ENCODE measurements around the gene B3GAT3.

The B3GAT3 gene

DNA sequence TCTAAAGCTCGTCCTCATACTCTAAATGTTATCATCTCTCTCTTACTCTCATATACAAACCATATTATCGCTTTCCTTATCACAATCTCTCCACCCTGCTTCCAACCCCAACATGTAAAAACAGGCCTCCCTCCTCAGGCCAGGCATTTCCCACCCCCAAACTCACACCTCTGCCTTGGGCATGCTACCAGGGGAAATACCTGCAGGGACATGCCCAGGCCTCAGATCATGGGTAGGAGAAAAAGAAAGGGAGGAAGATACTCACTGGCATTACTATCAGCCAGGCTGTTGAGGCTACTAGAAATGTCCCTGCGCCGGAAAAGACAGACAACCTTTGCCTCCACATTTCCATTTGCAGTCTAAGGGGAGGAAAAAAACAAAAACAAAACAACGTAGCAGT is 21.9 kb downstream of the B3GAT3 start:
- DNase-seq, result no peak
- TF ChIP-seq, protein P1, sequence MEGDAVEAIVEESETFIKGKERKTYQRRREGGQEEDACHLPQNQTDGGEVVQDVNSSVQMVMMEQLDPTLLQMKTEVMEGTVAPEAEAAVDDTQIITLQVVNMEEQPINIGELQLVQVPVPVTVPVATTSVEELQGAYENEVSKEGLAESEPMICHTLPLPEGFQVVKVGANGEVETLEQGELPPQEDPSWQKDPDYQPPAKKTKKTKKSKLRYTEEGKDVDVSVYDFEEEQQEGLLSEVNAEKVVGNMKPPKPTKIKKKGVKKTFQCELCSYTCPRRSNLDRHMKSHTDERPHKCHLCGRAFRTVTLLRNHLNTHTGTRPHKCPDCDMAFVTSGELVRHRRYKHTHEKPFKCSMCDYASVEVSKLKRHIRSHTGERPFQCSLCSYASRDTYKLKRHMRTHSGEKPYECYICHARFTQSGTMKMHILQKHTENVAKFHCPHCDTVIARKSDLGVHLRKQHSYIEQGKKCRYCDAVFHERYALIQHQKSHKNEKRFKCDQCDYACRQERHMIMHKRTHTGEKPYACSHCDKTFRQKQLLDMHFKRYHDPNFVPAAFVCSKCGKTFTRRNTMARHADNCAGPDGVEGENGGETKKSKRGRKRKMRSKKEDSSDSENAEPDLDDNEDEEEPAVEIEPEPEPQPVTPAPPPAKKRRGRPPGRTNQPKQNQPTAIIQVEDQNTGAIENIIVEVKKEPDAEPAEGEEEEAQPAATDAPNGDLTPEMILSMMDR (IDR thresholded peaks at IDR 0.05), result no peak
- H3K36me3 Mint-ChIP-seq (ENCODE audit: low read depth), result peaks cover 61% of the 10 kb centered on the region
- peak overlapping the region; percentile 67 for H3K27ac Mint-ChIP-seq
- H3K27me3 Mint-ChIP-seq (ENCODE audit: low read depth, poor library complexity), result peaks cover 25% of the 10 kb centered on the region
- H3K4me3 Mint-ChIP-seq, result peak overlapping the region; percentile 96
- H3K4me1 Mint-ChIP-seq, result peaks cover 65% of the 10 kb centered on the region
- no peaks in the 10 kb centered on the region for H3K9me3 Mint-ChIP-seq

DNA sequence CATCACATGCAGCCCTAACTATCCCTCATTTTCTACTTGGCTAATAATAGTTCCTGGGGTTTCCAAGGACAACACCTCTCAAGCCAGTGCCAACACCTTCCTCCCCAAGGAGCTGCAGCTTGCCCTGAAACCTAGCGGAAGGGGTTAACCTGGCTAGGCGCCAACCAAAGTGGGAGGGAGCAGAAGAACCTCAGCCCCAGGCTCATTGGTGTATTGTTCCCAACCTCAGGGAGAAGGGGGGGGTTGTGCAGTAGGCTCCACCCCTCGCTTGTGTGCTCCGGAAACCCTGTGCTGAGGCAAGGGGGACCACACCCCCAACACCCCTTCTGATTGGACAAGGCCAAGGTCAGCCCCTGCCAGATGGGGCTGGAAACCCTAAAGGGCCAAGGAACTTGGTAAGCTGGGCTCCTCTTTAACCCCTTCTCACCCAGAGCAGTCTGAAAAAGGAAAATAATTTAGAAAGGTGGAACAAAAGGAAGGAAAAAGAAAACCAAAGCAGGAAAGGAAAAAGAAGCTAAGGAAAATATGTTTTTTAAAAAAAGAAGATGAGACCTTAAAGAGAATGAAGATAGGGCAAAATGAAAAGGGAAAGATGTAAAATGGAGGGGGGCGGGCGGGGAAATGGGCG is 22.6 kb downstream of the B3GAT3 start:
- peak; percentile 90 for DNase-seq
- H3K27ac Mint-ChIP-seq, result peak overlapping the region; percentile 90
- H3K36me3 Mint-ChIP-seq (ENCODE audit: low read depth), result peaks cover 67% of the 10 kb centered on the region
- H3K9me3 Mint-ChIP-seq, result no peaks in the 10 kb centered on the region
- TF ChIP-seq, protein P1 (IDR thresholded peaks at IDR 0.05), result no peak
- H3K4me1 Mint-ChIP-seq, result peaks cover 58% of the 10 kb centered on the region
- peaks cover 19% of the 10 kb centered on the region for H3K27me3 Mint-ChIP-seq (ENCODE audit: low read depth, poor library complexity)
- peak overlapping the region; percentile 96 for H3K4me3 Mint-ChIP-seq

DNA sequence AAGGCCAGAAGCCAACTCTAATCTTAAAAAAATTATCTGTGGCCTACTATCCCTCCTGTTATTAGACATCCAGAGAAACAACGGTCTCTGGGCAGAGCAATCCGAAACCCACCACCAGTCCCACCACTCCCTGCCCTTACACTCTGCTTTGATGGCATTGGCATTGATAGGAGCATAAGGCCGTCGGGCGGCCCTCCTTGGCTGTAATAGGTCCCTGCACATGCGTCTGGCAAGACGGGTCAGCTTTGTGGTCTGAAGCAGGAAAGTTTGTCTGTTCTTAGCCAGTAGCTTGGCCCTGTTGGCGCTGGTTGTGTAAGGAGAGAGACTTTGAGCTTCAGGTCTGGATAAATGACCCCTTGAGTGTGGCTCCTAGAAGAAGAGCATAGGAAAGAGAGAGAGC is 26.7 kb downstream of the B3GAT3 start:
- Mint-ChIP-seq H3K36me3 (ENCODE audit: low read depth) (peaks cover 67% of the 10 kb centered on the region), H3K4me3 (no peak overlapping the region), H3K27ac (no peak overlapping the region), H3K9me3 (no peaks in the 10 kb centered on the region), H3K4me1 (peaks cover 64% of the 10 kb centered on the region), H3K27me3 (ENCODE audit: low read depth, poor library complexity) (peaks cover 3% of the 10 kb centered on the region)
- DNase-seq, result no peak
- TF ChIP-seq, protein P1 (IDR thresholded peaks at IDR 0.05), result no peak

DNA sequence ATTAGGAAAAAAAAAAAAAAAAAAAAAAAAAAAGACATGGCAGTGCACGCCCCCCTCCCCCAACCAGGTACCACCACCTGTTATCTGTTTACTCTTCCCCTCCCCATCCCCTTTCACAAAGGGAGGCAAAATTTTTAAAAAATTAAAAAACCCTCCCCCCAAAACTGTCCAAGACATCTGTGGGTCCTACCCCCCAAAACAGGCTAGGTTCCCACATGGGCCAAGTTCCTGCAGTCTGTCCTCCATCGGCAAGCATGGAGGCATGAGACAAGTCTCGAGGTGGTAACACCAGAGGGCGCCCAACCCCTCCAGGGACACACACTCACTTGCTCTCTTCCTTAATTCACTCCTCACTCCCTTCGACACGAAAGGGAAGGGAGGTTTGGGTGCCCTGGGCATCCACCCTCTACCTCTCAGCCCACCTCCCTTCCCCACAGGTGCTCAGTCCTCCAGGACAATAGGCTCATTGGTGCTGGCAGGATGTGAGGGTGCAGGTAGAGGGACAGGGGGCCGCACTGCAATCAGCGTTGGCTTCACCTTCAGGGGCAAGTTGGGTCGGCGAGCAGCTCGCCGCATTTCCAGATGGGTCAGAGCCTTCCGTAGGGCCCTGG is 28.2 kb downstream of the B3GAT3 start:
- TF ChIP-seq, protein P1 (IDR thresholded peaks at IDR 0.05), result peak; percentile 46
- Mint-ChIP-seq H3K27ac (peak overlapping the region; percentile 62), H3K9me3 (no peaks in the 10 kb centered on the region), H3K27me3 (ENCODE audit: low read depth, poor library complexity) (peaks cover 3% of the 10 kb centered on the region), H3K36me3 (ENCODE audit: low read depth) (peaks cover 51% of the 10 kb centered on the region), H3K4me3 (peak overlapping the region; percentile 70), H3K4me1 (peaks cover 54% of the 10 kb centered on the region)
- DNase-seq, result peak; percentile 76

DNA sequence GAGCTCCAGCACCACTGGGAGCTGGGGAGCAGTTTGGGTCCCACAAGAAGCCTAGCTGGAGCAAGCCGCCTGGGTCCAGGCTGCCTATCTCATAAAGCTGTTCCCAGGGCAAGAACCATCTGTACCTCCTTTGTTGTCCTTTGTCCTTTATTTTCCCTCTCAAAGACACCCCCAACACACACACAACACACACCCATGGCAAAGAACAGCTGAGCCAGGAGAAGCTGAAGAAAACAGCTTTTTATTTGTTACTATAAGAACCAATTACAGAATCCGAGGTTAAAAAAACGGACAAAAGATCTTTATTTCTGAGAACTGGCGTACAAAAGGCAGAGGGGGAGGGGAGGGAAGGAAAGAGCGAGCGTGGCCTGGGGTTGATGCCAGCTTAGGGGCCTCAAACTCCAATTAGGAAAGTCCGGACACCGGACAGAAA is 28.8 kb downstream of the B3GAT3 start:
- no peaks in the 10 kb centered on the region for H3K27me3 Mint-ChIP-seq (ENCODE audit: low read depth, poor library complexity)
- peaks cover 46% of the 10 kb centered on the region for H3K36me3 Mint-ChIP-seq (ENCODE audit: low read depth)
- no peak for DNase-seq
- H3K4me3 Mint-ChIP-seq, result peak overlapping the region; percentile 38
- H3K27ac Mint-ChIP-seq, result peak overlapping the region; percentile 64
- peaks cover 49% of the 10 kb centered on the region for H3K4me1 Mint-ChIP-seq
- H3K9me3 Mint-ChIP-seq, result no peaks in the 10 kb centered on the region
- TF ChIP-seq, protein P1 (IDR thresholded peaks at IDR 0.05), result no peak

Measured in nephron progenitor cell (in vitro differentiated cells).